HCEC 1CT (cell line): ENCODE measurements around the gene HYAL3.

Experiments used
- DNase-seq: peaks from one replicate; pipeline ENCODE4 v3.0.0-alpha.2; 2017

HYAL3 gene, protein sequence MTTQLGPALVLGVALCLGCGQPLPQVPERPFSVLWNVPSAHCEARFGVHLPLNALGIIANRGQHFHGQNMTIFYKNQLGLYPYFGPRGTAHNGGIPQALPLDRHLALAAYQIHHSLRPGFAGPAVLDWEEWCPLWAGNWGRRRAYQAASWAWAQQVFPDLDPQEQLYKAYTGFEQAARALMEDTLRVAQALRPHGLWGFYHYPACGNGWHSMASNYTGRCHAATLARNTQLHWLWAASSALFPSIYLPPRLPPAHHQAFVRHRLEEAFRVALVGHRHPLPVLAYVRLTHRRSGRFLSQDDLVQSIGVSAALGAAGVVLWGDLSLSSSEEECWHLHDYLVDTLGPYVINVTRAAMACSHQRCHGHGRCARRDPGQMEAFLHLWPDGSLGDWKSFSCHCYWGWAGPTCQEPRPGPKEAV

DNA sequence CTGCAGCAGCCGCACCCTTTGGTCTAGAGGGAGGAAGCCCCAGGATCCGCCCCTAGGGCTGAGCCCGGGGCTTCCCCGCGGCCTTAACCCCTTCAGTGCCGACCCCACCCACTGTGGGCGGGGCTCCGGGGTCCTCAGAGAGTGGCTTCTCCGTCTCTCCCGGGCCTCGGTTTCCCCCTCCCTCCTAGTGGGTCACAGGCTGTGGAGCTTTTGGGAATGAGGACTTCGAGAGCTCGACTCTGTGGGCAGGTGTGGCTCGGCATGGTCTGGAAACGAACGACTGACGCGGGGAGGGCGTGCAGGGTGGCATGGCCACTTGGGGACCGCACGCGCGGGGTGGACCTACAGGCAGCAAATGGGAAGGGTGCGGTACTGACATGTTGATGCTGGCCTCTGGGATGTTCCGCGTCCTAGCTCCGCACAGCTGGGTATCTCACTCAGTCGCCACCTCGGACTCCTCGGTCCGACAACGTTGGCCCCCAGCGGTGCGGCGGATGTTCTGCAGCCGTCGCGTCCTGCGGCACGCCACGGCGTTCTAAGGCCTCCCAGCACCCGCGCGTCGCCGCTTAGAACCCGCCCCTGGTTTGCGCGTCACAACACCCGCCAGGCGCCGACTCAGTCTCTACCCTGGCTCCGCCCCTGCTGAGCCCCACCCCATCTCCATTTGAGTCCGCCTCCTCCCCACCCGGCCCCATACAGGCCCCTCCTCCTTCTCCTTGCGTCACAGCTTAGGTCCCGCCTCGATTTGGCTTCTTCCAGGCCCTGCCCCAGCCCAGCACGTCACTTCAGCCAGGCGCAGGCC lies at the start of gene HYAL3, which contains the start of gene NAA80:
Gene HYAL3, minus strand, starts transcription at position 570 of the 802 bp plus-strand sequence. CDS start 3,803 bp downstream, outside the sequence.
Gene NAA80, minus strand, starts transcription at position 570 of the 802 bp plus-strand sequence. CDS start 1,942 bp downstream, outside the sequence.
- peak; percentile 99 for DNase-seq

DNA sequence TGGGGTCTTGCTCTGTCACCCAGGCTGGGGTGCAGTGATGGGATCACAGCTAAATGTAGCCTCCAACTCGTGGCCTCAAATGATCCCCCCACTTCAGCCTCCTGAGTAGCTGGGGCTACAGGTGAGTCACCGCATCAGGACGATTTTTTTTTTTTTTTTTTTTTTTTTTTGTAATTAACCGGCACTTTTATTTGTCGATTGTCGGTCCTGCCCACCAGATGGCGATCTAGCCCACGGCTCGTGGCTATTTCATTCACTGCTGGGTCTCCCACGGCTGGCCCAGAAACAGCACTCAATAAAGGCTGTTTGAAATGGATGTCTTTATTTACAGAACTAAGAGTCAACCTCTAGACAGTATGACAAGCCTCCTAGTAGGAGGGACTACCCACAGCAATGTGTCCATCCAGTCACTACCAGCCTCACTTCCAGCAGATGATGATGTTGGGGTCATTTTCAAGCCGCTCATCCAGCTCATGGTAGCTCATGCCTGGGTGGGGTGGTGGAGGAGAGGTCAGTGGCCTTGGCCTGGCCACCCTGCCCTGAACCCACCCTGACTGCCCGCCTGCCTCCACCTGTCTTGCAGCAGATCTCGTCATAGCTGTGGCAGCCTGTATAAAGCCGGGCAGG lies 48.1 kb upstream of the HYAL3 start:
- peak; percentile 63 for DNase-seq

DNA sequence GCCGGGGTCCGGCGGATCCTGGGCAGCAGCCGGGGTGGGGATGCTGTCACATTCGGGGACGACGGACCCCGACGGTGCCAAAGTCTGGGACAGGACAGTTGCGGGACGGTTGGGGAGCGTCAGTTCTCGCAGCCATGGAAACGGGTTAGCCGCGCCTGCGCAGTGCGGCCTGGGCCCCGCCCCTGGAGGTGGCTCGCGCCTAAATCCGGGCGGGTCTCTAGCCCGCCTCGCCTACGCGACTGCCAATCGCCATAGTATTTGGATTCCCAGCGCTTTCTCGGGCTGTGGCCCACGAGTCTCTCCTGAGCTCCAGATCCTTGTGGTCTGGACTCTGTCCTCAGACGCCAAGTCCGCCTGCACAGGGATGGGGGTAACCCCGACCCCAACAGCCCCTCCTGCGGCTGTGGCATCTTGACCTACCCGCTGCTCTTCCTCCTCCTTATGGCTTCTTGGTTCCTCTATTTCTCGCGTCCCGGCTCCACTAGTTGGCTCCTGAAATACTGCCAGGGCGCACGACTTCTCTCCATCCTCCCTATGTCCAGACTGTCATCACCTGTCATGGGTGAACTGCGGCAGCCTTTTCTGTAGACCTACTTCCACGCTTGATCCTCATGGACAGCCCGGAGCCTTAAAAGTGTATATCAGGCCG lies 46.5 kb upstream of the HYAL3 start, which contains the start of gene ZMYND10:
Gene ZMYND10, minus strand, starts transcription at position 147 of the 649 bp plus-strand sequence. CDS start 153 bp downstream, outside the sequence.
- DNase-seq = peak; percentile 51

DNA sequence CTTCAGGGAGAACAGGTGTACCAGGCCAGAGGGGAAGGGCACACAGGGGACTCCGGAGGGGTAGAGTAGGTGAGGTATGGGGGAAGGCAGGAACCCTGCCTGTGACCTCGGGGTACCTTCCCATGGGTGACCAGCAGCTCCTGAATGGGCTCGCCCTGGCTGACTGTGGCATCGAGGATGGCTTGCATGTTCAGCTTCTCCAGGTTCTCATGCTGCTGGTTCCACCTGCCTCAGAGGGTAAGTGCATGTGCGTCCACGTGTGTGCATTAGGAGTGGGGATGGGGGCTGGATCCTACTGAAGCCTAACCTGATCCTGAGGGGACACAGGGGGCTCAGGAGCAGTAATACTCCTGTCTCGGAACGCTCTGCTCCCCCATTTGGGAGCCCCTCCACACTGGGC lies 45.8 kb upstream of the HYAL3 start:
- DNase-seq = no peak

DNA sequence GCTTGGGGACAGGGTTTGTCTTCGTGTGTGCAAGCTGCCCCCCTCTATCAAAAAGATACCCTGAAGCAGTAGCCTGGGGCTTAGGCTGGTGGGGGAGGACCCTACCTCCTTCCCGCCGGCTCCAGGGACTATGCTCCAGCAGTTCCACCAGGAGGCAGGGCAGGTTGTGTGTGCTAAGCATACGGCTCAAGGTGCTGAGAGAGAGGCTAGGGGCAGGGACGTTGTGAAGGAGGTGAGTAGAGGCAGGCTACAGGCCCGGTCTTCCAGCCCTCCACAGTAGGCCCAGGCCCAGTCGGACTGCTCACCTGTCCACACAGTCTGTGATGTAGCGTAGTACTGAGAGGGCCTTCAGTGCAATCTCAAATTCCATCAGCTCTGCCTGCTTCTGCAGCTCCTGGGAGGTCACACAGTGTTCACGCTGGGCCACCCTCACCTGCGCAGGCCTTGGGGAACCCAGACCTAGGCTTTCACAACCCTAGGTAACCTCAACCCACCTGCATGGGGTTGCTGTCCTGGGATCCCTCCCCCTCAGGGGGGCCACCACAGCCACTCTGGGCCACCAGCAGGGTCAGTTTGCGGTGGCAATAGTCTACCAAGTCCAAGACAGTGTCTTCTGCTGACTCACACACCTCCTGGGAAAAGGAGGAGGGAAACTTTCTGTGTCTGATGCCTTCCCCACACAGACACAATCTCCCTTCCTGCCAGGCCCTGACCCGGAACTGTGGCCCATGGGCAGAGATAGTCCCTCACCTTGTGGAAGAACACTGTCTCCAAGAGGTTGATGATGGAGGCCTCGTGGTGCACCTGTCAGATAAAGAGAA lies 43.8 kb upstream of the HYAL3 start:
- no peak for DNase-seq

DNA sequence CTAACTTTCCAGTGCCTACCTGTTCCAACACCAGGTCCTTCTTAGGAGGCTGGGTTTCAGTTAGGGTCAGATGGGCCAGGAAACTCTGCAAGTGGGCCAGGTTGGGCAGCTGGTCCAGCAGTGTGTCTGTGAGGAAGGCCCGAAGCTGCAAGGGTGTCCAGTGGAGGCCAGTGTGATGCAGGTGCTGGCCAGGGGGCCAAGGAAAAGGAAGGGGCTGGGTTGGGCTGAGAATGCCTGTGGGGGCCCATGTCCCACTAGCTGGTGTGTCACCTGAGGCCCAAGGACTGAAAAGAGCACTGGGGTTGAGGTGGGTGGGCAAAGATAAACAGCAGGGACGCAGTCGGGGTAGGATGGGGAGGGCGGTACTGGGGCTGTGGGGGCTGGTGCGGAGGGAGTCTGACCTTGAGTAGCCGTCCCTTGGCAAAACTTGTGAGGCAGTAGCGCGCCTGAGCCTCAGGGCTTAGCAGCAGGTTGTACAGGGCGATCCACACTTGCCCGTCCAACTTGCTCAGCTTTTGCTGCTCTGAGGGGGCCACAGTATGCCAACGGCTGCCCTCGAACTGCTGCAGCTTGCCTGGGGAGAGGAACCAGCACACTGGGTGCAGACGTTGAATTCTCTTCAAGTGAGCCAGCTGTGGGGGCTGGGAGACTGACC lies 42.9 kb upstream of the HYAL3 start:
- DNase-seq = no peak

DNA sequence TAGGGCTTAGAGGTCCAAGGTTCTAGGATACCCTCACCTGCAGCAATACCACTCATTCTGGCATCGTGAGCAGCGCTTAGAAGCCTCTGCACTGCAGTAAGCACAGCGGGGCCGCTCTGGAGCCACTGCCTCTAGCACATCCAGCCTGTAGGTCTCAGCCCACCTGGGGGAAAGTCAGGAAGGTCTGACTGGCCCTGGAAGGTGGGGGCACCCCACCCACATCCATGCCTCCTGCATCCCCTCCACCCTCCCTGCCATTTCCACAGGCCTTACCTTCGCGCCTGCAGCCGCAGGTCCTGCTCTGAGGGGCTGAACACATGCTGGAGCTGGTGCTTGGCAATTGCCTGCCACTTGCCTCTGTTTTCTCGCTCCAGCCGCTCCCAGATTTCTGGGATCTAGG lies 42.3 kb upstream of the HYAL3 start:
- DNase-seq = no peak

DNA sequence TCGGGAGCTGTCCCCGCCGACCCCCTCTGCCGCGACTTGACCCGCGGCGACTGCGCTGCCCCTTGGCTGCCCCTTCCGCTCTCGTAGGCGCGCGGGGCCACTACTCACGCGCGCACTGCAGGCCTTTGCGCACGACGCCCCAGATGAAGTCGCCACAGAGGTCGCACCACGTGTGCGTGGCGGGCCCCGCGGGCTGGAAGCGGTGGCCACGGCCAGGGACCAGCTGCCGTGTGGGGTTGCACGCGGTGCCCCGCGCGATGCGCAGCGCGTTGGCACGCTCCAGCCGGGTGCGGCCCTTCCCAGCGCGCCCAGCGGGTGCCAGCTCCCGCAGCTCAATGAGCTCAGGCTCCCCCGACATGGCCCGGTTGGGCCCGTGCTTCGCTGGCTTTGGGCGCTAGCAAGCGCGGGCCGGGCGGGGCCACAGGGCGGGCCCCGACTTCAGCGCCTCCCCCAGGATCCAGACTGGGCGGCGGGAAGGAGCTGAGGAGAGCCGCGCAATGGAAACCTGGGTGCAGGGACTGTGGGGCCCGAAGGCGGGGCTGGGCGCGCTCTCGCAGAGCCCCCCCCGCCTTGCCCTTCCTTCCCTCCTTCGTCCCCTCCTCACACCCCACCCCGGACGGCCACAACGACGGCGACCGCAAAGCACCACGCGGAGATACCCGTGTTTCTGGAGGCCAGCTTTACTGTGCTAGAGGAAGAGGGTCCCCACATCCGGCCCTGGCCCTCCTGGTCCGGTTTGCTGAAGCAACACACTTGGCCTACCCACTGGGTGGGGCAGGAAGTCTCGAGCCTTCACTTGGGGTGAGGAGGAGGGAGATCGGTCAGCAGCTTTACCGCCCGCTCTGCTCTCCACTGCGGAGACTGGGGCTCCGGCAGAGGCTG lies 41.5 kb upstream of the HYAL3 start, which contains the start of gene RASSF1:
Gene RASSF1, minus strand, starts transcription at position 389 of the 882 bp plus-strand sequence. Its CDS starts 31 bp downstream, at position 358.
- peak; percentile 82 for DNase-seq

DNA sequence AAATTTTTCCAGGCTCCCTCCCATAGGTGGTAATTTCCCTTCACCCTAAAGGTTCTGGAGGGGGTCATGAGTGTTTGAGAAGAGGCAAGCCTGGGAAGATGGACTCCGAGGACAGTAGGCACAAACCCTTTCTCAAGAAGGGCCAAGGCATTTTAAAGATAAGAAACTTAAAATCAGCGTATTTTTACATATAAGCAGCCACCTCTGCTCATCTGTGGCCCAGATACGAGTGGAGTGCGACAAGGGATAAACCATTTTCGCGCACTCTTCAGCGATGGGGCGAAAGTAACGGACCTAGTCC lies 40.9 kb upstream of the HYAL3 start:
- no peak for DNase-seq

DNA sequence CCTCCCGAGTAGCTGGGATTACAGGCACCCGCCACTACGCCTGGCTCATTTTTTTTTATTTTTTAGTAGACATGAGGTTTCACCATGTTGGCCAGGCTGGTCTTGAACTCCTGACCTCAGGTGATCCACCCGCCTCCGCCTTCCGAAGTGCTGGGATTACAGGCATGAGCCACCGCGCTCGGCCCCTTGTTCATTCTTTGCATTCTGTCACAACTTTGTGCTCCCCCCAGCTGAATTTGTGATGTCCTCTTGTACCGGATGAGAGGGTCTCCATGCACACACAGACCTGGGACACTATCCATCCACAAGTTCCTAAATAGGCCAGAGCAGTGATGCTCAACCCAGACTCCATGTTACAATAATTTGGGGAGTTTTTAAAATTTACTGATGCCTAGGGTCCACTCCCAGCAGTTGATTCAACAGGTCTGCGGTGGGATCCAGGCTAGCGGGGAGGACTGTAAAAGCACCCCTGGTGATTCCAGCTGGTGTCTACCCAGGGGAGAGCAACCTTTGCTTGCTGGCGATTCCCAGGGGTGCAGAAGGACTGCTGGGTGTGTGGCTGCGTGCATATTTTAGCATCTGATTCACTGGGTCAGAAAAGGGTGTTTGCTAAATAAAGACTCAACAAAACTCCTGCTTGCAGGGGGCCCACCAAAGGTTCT lies 40.4 kb upstream of the HYAL3 start:
- DNase-seq = peak; percentile 75

DNA sequence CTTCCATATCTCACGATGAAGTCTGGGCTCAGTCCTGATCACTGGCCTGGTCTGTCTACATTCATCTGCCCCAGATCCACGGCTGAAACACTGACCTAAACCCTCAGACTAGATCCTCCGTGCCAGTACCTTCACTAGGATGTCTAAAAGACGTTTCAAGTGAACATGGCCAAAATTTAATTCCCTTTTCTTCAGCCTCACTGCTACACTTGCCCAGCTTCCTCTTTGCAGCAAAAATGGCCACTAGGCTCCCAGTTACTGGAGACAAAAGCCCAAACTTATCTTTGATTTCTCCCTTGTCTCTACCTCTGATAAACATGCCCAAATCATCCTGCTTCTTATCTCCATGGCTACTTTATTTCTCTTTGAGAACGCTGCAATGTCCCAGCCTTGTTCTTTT lies 39.8 kb upstream of the HYAL3 start:
- no peak for DNase-seq

DNA sequence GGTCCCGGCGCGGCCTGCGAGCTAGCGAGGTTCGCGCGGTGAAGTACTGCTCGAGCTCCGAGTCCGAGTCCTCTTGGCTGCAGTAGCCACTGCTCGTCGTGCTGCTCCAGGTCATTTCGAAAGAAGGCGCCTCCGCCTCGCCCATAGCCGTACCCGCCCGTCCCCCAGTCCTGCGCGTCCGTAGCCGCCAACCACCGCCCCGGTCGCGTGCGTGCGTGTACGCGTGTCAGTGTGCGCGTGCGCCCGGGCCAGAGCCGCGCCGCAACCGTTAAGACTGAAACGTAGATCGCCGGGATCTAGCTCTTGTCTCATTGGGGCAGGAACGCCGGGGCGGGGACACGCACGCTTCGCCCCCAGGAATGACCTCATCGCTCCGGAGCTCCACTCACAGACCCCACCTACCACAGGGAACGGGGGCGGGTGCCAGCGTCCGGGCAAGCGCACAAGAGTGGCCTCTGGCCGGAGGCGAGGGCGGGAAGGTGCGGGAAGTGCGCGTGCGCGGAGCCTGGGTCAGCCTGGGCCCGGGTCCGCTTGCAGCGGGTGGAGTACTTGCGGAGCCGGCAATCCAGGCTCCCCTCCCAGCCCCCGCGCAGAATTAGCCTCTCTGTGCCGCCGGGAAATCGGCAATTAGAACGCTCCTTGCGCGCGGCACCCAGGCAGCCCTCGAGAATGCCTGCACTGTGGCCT lies 38.1 kb upstream of the HYAL3 start:
- DNase-seq = peak; percentile 100

DNA sequence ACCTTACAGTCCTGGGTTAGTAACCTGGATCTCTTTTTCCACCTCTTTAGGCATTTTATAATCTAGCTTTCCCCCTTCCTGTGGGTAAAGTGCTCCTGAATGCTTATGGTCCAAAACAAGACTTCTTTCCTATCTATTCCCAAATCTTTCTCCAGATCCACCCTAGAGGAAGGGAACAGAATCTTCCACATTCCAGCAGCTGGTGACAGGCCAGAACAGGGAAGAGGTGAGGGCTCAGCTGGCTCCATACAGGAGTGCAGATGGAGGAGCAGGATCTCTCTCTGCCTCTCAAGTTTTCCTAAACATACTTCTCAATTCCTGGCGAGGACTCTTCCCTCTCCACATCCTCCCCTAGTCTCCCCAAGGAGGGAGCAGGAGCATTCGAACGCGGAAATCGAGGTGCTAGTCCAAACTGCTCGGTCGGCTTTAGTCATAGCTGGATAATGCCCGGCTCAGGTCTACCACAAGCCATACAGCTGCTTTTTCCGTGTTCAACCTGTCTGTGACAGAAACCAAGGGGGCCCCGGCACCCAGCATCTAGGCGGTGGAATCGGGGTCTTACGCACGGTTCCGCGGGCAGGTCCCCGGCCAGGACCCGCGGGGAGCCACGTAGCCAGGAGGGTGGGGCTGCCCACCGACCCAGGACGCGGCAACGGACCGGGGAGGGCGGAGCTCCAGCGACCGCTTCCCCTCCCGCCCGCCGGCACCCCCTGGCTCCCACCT lies 37.4 kb upstream of the HYAL3 start:
- DNase-seq = peak; percentile 39

DNA sequence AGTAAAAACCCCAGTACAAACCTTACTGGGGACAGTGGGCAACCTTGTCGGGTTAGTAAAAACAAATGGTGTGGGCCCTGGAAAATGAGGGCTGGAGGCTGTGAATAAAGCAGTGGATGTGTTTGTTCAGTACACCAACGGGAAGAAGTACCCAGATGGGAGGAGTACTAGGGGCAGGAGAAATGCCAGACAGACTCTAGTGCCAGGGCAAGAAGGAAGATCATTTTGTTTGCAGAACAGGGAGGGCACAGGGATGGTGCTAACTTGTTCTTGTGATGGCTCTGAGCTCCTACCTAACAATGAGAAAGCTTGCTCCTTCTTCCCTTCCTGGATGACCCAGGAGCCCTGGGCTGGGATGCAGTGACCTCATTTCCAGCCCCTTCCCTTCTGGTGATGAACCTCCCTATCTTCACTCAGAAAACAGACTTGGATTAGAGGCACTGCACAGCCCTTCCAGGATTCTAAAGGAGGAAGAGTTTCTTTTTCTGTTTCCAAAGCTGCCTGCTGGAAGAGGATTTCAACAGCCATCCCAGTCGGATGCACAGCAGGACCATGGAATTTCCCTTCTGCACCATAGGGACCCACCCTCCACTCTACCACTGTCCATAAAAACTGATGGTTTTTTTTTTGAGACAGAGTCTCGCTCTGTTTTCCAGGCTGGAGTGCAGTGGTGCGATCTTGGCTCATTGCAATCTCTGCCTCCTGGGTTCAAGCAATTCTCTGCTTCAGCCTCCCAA lies 35.3 kb upstream of the HYAL3 start:
- no peak for DNase-seq

DNA sequence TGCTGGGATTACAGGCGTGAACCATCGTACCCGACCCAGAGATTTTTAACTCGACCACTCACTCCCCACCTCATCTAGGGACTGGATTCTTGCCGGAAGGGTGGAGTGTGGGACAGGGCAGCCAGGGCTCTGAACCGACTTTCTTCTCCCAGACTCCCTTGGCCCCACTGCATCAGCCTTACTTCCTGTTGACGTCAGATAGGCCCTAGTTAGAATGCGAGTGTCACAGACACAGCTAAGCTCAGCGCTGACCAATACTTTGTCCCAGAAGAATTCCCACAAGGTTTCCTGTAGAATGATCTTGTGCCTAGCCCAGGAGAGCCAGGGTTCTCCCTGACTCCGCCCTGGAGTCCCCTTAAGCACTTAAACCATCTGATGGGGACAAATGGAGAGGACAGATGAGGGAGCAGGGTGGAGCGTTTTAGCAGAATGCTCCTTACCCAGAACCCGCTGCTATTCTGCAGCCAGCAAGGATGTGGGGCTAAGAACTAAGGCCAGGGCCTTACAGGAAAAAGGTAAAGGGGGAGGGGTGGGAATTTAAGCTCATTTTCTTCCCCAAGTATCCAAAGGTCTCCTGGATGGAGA lies 34.6 kb upstream of the HYAL3 start:
- no peak for DNase-seq

DNA sequence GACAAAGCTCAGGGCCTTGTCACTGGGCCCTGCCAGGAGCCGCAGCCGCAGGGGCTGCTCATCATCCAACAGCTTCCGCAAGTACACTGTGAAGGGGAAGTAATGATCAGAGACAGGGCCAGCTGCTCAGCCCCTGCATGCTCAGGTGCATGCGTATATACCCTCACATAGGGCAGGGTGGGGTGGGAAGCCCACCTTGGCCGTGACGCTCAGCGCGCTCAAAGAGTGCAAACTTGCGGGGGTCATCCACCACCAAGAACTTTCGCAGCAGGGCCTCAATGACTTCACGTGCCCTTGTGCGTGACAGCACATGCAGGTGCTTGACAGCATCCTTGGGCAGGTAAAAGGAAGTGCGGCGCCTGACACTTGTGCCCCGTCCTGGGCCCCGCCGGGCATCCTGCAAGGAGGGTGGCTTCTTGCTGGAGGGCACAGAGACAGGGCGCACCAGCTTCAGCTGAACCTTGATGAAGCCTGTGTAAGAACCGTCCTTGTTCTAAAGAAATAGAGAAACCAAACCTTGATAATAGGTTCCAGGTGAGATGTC lies 32.2 kb upstream of the HYAL3 start:
- no peak for DNase-seq

DNA sequence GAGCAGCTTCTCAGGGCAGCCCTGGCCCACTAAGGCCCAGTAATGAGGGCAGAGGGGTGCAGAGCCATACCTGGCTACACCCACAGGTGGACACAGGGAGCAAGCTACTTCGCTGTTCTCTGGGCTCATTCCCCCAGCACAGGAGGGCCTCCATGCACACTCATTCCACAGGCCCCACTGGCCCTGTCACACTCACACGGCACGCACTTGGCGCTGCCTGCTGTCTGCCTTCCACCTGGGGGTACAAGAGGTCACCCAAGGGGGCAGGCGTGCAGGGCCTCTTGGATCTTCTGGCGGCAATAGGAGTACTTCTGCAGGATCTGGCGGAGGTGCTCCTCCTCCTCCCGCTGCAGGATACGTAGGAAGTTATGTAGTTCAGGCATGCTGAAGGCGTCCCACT lies 31.1 kb upstream of the HYAL3 start:
- DNase-seq = no peak
